Subcutaneous adipose tissue (tissue), 4 donors: Measurements from ENCODE around the gene RIMS1. TPM values are rescaled to one million over a fixed set of nuclear protein-coding genes. Genes with fewer than 3 reads are reported as not detected.

Experiments
- CTCF ChIP-seq: fragments of 450-650 bp; IDR thresholded peaks from one replicate; pipeline ENCODE4 v1.5.1; 2016; ENCODE audit warnings: low read depth, mild to moderate bottlenecking, control low read depth, antibody characterized with exemption, moderate library complexity
- total RNA-seq, 4 donors: library from RNA; depleted of rRNA; stranded (reverse); fragments of >200 nt; gene quantifications; one replicate each; pipeline ENCODE4 v1.1.0, GENCODE V29; 2016

RIMS1 gene
- total RNA-seq, 4 donors from 2014 or later: 0.19 to 2.1 (median 1.3) TPM

- no peak for TF ChIP-seq CTCF
These were observed 333.2 kb downstream of the RIMS1 start for GRCh38 chr6:72219536-72219935.

GRCh38 chr6:72238021-72238420 lies 351.7 kb downstream of the RIMS1 start:
- no peak for TF ChIP-seq CTCF

- TF ChIP-seq CTCF: no peak
These were observed 352.6 kb downstream of the RIMS1 start for GRCh38 chr6:72238900-72239299.

GRCh38 chr6:72245565-72245964 lies 359.2 kb downstream of the RIMS1 start:
- TF ChIP-seq CTCF: no peak

GRCh38 chr6:72246926-72247325 lies 360.6 kb downstream of the RIMS1 start:
- no peak for TF ChIP-seq CTCF

GRCh38 chr6:72248621-72249020 lies 362.3 kb downstream of the RIMS1 start:
- TF ChIP-seq CTCF: no peak

- no peak for TF ChIP-seq CTCF
These were observed 364.3 kb downstream of the RIMS1 start for GRCh38 chr6:72250664-72251063.
